GM12878 (cell line): Measurements from ENCODE around the gene SMOC1. TPM values are rescaled to one million over a fixed set of nuclear protein-coding genes. Genes with fewer than 3 reads are reported as not detected.

ENCODE experiments used
- ATAC-seq: fragments of 200-7000 bp; cut with Tn5 transposase; 3 replicates; pipeline ENCODE4 v1.9.1; 2020; ENCODE audit warnings: mild to moderate bottlenecking, moderate library complexity
- BruUV-seq: library from RNA; stranded (reverse); fragments of 400-500 nt; replicated peaks from 2 replicates; lab custom pipeline; 2021; lab: Mats Ljungman, UMichigan
- CTCF ChIA-PET: fragments of 300-600 bp; sonication (Branson Sonifier 250); formaldehyde crosslinking; extraction: SDS; loops from one replicate; lab custom pipeline; 2021; ENCODE audit warnings: inconsistent platforms; lab: Yijun Ruan, JAX
- POLR2A ChIA-PET: fragments of 350-600 bp; formaldehyde crosslinking; extraction: SDS; loops from one replicate; lab custom pipeline; 2021; ENCODE audit warnings: inconsistent platforms; lab: Charles Lee
- RAD21 ChIA-PET: fragments of 300-600 bp; sonication (Branson Sonifier 250); formaldehyde crosslinking; loops from one replicate; lab custom pipeline; 2023; ENCODE audit warnings: antibody characterized with exemption; ENCODE audit not compliant: unreplicated experiment; lab: Charles Lee
- SMC1A ChIA-PET: fragments of 300-600 bp; sonication (Branson Sonifier 250); formaldehyde crosslinking; loops from one replicate; lab custom pipeline; 2023; ENCODE audit not compliant: unreplicated experiment, uncharacterized antibody; lab: Charles Lee
- DNase-seq: peaks from one replicate; pipeline ENCODE4 v3.0.0-alpha.2; 2011; ENCODE audit warnings: low read depth, low spot score
- FAIRE-seq: peaks from 3 replicates; lab custom pipeline; 2011; peaks lifted over from hg19 to GRCh38; lab: Jason Lieb, UNC
- H2AFZ ChIP-seq: 2 replicates; pipeline ENCODE4 v1.6.0; 2011; ENCODE audit warnings: low read depth, low read length, control low read depth; ENCODE audit not compliant: control insufficient read depth
- H3K27ac ChIP-seq: 2 replicates; pipeline ENCODE4 v1.5.1; 2011; ENCODE audit warnings: control low read depth; ENCODE audit not compliant: control insufficient read depth, insufficient read depth
- H3K27me3 ChIP-seq, 2 experiments: replicated peaks in 1 of 2; 2 replicates each; pipeline versions ENCODE4 v1.6.0 to v1.6.1; 2011; ENCODE audit warnings: low read length in 1 of 2; ENCODE audit not compliant: control insufficient read depth in 2 of 2, insufficient read depth in 2 of 2
- H3K36me3 ChIP-seq, 2 experiments: 2 replicates each; pipeline ENCODE4 v1.5.1; 2011; ENCODE audit warnings: low read length in 1 of 2; ENCODE audit not compliant: control insufficient read depth in 2 of 2, insufficient read depth in 2 of 2
- H3K4me1 ChIP-seq: 2 replicates; pipeline ENCODE4 v1.6.1; 2011; ENCODE audit warnings: mild to moderate bottlenecking, low read length, moderate library complexity, mixed read lengths; ENCODE audit not compliant: control insufficient read depth, insufficient read depth
- H3K4me2 ChIP-seq: 2 replicates; pipeline ENCODE4 v1.6.0; 2011; ENCODE audit warnings: control low read depth; ENCODE audit not compliant: control insufficient read depth, insufficient read depth
- H3K4me3 ChIP-seq: fragments of 200-600 bp; sonication (generic); 2 replicates; pipeline ENCODE4 v1.5.1; 2016
- H3K79me2 ChIP-seq: 2 replicates; pipeline ENCODE4 v1.6.0; 2011; ENCODE audit warnings: low read length; ENCODE audit not compliant: control insufficient read depth, insufficient read depth
- H3K9ac ChIP-seq: 2 replicates; pipeline ENCODE4 v1.8.0; 2011; ENCODE audit warnings: low read length, control low read depth, mixed read lengths; ENCODE audit not compliant: control insufficient read depth, insufficient read depth
- H3K9me3 ChIP-seq: replicated peaks from 3 replicates; pipeline ENCODE4 v1.5.1; 2011; ENCODE audit warnings: mild to moderate bottlenecking, low read length; ENCODE audit not compliant: control insufficient read depth, insufficient read depth
- H4K20me1 ChIP-seq: 2 replicates; pipeline ENCODE4 v1.6.0; 2011; ENCODE audit not compliant: control insufficient read depth, insufficient read depth
- BCL11A ChIP-seq: IDR thresholded peaks from 2 replicates; pipeline ENCODE4 v1.6.1; 2011; ENCODE audit warnings: low read depth, low read length
- CBX5 ChIP-seq: sonication (generic); IDR thresholded peaks from 2 replicates; pipeline ENCODE4 v1.6.1; 2016; ENCODE audit warnings: low read depth, moderate library complexity, mild to moderate bottlenecking, inconsistent platforms
- NFYB ChIP-seq: IDR thresholded peaks from 2 replicates; pipeline ENCODE4 v1.6.1; 2011; ENCODE audit warnings: low read depth, mild to moderate bottlenecking, low read length, improper control_type of control experiment, moderate library complexity; ENCODE audit not compliant: insufficient read depth
- RELA ChIP-seq: fragments of 450-650 bp; IDR thresholded peaks from 2 replicates; pipeline ENCODE4 v1.8.0; 2014; ENCODE audit warnings: borderline replicate concordance; ENCODE audit not compliant: partially characterized antibody
- WGBS: methylation state at CpG from one replicate; pipeline ENCODE4 v1.1.6; 2016; ENCODE audit warnings: low lambda C conversion rate; ENCODE audit not compliant: insufficient replicate concordance, insufficient coverage; ENCODE audit errors: missing lambda C conversion rate; 5-methylcytosine and 5-hydroxymethylcytosine counted together
- in situ Hi-C: fragments of 300-500 bp; cut with MboI; formaldehyde crosslinking; loops from 9 replicates; pipeline ENCODE4 v1.14.3; 2018; ENCODE audit warnings: mixed read lengths
- intact Hi-C: fragments of 100-400 bp; cut with micrococcal nuclease; formaldehyde crosslinking; loops from one replicate; pipeline ENCODE4 v1.14.2; 2022; ENCODE audit not compliant: unreplicated experiment
- polyA plus RNA-seq, 11 experiments: library from polyadenylated mRNA; depleted of rRNA in 4 of 11; unstranded in 6 of 11; stranded (reverse) in 5 of 11; fragments of >200 nt; fragmentation: Nextera tagmentation in 4 of 11; fragmentation: Illumina TruSeq in 1 of 11; extraction: Ambion mirVana in 4 of 11; extraction: Trizol in 1 of 11; gene quantifications; 1 replicate in 1 of 11; 2 replicates in 10 of 11; pipeline versions ENCODE4 v1.2.1 to v1.2.3, GENCODE V29; 2011 to 2016; ENCODE audit warnings: inconsistent platforms in 2 of 11, missing spikeins in 2 of 11, low read depth in 1 of 11
- total RNA-seq, 4 experiments: library from RNA; depleted of rRNA in 3 of 4; stranded (reverse); fragments of >200 nt in 3 of 4; fragmentation: Illumina TruSeq in 1 of 4; extraction: Trizol in 1 of 4; gene quantifications; 2 replicates each; pipeline versions ENCODE4 v1.2.1 to v1.2.3, GENCODE V29; 2013 to 2021
- TF ChIP-seq, protein P1 (sequence below): IDR thresholded peaks from 2 replicates; pipeline ENCODE4 v1.6.1; 2011; ENCODE audit warnings: borderline replicate concordance, low read depth, mild to moderate bottlenecking, moderate library complexity, low read length; ENCODE audit not compliant: insufficient read depth, poor library complexity, severe bottlenecking
- TF ChIP-seq, protein P2 (sequence below): IDR thresholded peaks from 2 replicates; pipeline ENCODE4 v1.6.1; 2011; ENCODE audit warnings: mild to moderate bottlenecking, low read depth, low read length, moderate library complexity; ENCODE audit not compliant: insufficient replicate concordance

Gene SMOC1
- total and polyA plus RNA-seq, 10 of the 15 experiments (the other 5 are each of a cell fraction or from before 2014, with no cell fraction given) = 0.03 to 0.26 (median 0.14) TPM; not detected in 7

DNA sequence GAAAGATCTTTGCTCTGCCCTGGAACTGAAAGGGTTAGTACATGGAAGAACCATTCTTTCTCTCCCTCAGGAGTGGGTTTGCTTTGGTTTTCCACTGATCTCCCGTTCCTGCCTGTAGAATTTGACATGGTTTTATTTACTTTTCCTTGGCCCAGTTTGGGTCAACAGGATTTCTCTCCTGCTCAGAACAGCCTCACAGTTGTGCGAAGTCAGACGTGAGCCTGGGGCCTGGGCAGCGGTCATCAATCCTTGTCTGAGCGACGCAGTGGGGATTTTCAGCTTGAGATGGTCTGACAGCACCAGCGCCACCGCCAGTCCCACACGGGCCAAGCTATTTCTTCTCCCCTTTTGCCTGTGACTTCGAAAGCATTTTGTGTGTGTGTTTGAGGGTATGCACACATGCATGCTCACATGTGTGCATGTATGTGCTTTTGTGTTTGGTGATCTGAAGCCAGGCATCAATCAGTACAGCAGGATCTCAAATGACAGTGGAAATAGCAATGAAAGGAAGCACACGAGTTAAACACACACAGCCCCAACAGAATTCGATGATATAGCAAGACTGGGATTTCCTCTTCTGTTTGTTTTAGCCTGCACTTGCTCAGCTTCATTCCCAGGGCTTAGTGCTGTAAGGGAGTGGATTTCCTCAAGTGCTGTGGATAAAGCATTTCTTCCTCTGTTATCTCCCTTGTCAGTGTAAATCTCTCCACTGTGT, 58.3 kb downstream of the SMOC1 start:
- no peaks in the 10 kb centered on the region for H3K79me2 ChIP-seq
- peaks cover 0 to 3% of the 10 kb centered on the region in 2 experiments; a peak in 3 of 4 replicates for H3K27me3 ChIP-seq
- CTCF ChIA-PET = no interaction called here
- no TSS peak for BruUV-seq
- no peak overlapping the region for H2AFZ ChIP-seq
- no peak for TF ChIP-seq BCL11A
- no peak for TF ChIP-seq RELA
- no peak for TF ChIP-seq NFYB
- TF ChIP-seq, protein P1, sequence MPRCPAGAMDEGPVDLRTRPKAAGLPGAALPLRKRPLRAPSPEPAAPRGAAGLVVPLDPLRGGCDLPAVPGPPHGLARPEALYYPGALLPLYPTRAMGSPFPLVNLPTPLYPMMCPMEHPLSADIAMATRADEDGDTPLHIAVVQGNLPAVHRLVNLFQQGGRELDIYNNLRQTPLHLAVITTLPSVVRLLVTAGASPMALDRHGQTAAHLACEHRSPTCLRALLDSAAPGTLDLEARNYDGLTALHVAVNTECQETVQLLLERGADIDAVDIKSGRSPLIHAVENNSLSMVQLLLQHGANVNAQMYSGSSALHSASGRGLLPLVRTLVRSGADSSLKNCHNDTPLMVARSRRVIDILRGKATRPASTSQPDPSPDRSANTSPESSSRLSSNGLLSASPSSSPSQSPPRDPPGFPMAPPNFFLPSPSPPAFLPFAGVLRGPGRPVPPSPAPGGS = no peak
- TF ChIP-seq, protein P2, sequence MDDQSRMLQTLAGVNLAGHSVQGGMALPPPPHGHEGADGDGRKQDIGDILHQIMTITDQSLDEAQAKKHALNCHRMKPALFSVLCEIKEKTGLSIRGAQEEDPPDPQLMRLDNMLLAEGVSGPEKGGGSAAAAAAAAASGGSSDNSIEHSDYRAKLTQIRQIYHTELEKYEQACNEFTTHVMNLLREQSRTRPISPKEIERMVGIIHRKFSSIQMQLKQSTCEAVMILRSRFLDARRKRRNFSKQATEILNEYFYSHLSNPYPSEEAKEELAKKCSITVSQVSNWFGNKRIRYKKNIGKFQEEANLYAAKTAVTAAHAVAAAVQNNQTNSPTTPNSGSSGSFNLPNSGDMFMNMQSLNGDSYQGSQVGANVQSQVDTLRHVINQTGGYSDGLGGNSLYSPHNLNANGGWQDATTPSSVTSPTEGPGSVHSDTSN = no peak
- TF ChIP-seq CBX5 = no peak
- TF ChIP-seq, all 136 proteins: peak for 0
- Histone ChIP-seq H3K9me3 (no peaks in the 10 kb centered on the region), H3K4me2 (no peak overlapping the region), H3K36me3 (no peaks in the 10 kb centered on the region), H4K20me1 (no peaks in the 10 kb centered on the region; the same call in 1 of the 2 replicates), H3K27ac (no peak overlapping the region), H3K4me1 (no peaks in the 10 kb centered on the region), H3K9ac (no peak overlapping the region), H3K4me3 (no peak overlapping the region)
- POLR2A ChIA-PET = no interaction called here
- FAIRE-seq (no peak), DNase-seq (no peak), ATAC-seq (no peak)
- WGBS = 26% methylated on average over 12 of the region's 12 CpGs
- RAD21 ChIA-PET = no interaction called here
- SMC1A ChIA-PET = no interaction called here
- intact Hi-C loops (no loop called here), in situ Hi-C loops (no loop called here)
